ENCODE measurements around the gene SMIM45.

SMIM45 gene

GRCh38 chr22:41932353-41932752 lies 19.6 kb upstream of the SMIM45 start:
- Mint-ChIP-seq H3K4me1 (ENCODE audit: unreplicated experiment) (no peaks in the 10 kb centered on the region), H3K27me3 (ENCODE audit: unreplicated experiment) (peaks cover 4% of the 10 kb centered on the region), H3K27ac (ENCODE audit: unreplicated experiment) (no peak overlapping the region), H3K4me3 (ENCODE audit: unreplicated experiment) (no peak overlapping the region), H3K36me3 (ENCODE audit: low read depth, unreplicated experiment) (no peaks in the 10 kb centered on the region), H3K9me3 (ENCODE audit: unreplicated experiment) (no peaks in the 10 kb centered on the region)
- DNase-seq (ENCODE audit: low spot score) = no peak
- TF ChIP-seq, protein P1, sequence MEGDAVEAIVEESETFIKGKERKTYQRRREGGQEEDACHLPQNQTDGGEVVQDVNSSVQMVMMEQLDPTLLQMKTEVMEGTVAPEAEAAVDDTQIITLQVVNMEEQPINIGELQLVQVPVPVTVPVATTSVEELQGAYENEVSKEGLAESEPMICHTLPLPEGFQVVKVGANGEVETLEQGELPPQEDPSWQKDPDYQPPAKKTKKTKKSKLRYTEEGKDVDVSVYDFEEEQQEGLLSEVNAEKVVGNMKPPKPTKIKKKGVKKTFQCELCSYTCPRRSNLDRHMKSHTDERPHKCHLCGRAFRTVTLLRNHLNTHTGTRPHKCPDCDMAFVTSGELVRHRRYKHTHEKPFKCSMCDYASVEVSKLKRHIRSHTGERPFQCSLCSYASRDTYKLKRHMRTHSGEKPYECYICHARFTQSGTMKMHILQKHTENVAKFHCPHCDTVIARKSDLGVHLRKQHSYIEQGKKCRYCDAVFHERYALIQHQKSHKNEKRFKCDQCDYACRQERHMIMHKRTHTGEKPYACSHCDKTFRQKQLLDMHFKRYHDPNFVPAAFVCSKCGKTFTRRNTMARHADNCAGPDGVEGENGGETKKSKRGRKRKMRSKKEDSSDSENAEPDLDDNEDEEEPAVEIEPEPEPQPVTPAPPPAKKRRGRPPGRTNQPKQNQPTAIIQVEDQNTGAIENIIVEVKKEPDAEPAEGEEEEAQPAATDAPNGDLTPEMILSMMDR (IDR thresholded peaks at IDR 0.05; ENCODE audit: unreplicated experiment) = no peak

DNA sequence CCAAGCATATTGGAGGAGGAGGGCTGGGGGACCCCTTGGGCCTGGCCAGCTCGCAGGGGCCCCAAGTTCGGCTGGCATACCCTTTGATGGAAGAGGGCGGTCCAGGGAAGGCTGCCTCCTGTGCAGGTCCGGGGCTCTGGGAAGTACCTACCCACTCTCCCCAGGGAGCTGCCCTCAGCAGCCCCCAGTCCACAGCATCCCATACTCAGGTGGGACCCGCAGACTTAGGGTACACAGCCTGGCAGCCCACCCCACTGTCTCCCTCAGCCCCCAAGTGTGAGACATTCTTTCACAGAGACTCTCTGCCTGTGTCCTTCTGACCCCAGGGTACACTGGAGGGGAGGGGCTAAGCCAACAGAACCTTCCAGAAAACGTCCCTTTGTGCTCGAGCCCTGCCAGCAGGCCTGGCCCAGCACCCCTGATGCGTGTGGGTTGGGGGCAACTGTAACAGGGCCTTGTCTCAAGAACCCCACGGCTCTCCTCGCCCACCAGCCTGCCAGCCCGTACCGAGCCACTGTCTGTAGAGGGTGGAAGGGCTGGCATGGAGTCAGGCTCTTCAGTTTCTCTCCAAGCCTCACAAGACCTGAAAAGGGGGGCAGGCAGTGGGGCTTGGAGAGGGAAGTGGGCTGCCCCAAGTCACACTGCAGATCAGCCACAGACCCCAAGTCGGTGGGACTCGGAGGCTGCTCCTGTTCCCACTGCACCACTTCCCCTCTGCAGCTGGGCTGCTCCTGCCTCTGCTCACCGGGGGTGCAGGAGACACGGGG lies 18.4 kb upstream of the SMIM45 start:
- DNase-seq (ENCODE audit: low spot score) = no peak
- TF ChIP-seq, protein P1 (IDR thresholded peaks at IDR 0.05; ENCODE audit: unreplicated experiment) = no peak
- Mint-ChIP-seq H3K36me3 (ENCODE audit: low read depth, unreplicated experiment) (no peaks in the 10 kb centered on the region), H3K27me3 (ENCODE audit: unreplicated experiment) (peaks cover 2% of the 10 kb centered on the region), H3K4me1 (ENCODE audit: unreplicated experiment) (no peaks in the 10 kb centered on the region), H3K9me3 (ENCODE audit: unreplicated experiment) (no peaks in the 10 kb centered on the region), H3K27ac (ENCODE audit: unreplicated experiment) (no peak overlapping the region), H3K4me3 (ENCODE audit: unreplicated experiment) (no peak overlapping the region)

GRCh38 chr22:41934284-41935014 lies 17.5 kb upstream of the SMIM45 start:
- DNase-seq (ENCODE audit: low spot score) = no peak
- H3K4me1 Mint-ChIP-seq (ENCODE audit: unreplicated experiment) = no peaks in the 10 kb centered on the region
- no peaks in the 10 kb centered on the region for H3K36me3 Mint-ChIP-seq (ENCODE audit: low read depth, unreplicated experiment)
- no peaks in the 10 kb centered on the region for H3K9me3 Mint-ChIP-seq (ENCODE audit: unreplicated experiment)
- TF ChIP-seq, protein P1 (IDR thresholded peaks at IDR 0.05; ENCODE audit: unreplicated experiment) = no peak
- H3K27me3 Mint-ChIP-seq (ENCODE audit: unreplicated experiment) = peaks cover 2% of the 10 kb centered on the region
- no peak overlapping the region for H3K27ac Mint-ChIP-seq (ENCODE audit: unreplicated experiment)
- no peak overlapping the region for H3K4me3 Mint-ChIP-seq (ENCODE audit: unreplicated experiment)

GRCh38 chr22:41935015-41935351 lies 17.0 kb upstream of the SMIM45 start:
- Mint-ChIP-seq H3K27me3 (ENCODE audit: unreplicated experiment) (peaks cover 2% of the 10 kb centered on the region), H3K4me1 (ENCODE audit: unreplicated experiment) (no peaks in the 10 kb centered on the region), H3K9me3 (ENCODE audit: unreplicated experiment) (no peaks in the 10 kb centered on the region), H3K4me3 (ENCODE audit: unreplicated experiment) (no peak overlapping the region), H3K36me3 (ENCODE audit: low read depth, unreplicated experiment) (no peaks in the 10 kb centered on the region), H3K27ac (ENCODE audit: unreplicated experiment) (no peak overlapping the region)
- TF ChIP-seq, protein P1 (IDR thresholded peaks at IDR 0.05; ENCODE audit: unreplicated experiment) = no peak
- no peak for DNase-seq (ENCODE audit: low spot score)

DNA sequence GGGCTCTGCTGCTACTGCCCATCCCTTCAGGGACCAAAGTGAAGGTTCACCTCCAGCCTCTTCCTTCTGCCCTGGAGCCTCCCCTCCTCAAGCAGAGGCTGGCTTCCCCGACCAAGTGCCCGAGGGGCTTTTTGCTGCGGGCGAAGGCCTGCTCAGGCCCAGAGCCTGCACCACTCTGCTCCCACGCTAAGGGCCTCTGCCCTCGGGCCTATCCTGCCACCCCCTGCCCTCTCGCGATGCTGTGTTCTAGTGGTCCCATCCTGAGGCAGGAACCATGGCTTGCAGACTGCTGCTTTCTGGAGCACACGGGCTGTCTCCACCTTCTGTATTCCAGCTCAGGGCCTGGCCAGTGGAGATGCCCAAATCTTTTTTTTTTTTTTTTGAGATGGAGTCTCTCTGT lies 16.4 kb upstream of the SMIM45 start:
- no peak overlapping the region for H3K27ac Mint-ChIP-seq (ENCODE audit: unreplicated experiment)
- H3K9me3 Mint-ChIP-seq (ENCODE audit: unreplicated experiment) = no peaks in the 10 kb centered on the region
- H3K4me3 Mint-ChIP-seq (ENCODE audit: unreplicated experiment) = no peak overlapping the region
- DNase-seq (ENCODE audit: low spot score) = no peak
- peaks cover 2% of the 10 kb centered on the region for H3K27me3 Mint-ChIP-seq (ENCODE audit: unreplicated experiment)
- H3K4me1 Mint-ChIP-seq (ENCODE audit: unreplicated experiment) = no peaks in the 10 kb centered on the region
- TF ChIP-seq, protein P1 (IDR thresholded peaks at IDR 0.05; ENCODE audit: unreplicated experiment) = no peak
- no peaks in the 10 kb centered on the region for H3K36me3 Mint-ChIP-seq (ENCODE audit: low read depth, unreplicated experiment)
